ENCODE results near the gene HSPG2.
"Not testable (repeated sequence)": the region's sequence is repeated elsewhere in the genome, so short reads cannot be mapped to it uniquely, and the experiment has no call there.

Gene HSPG2

DNA sequence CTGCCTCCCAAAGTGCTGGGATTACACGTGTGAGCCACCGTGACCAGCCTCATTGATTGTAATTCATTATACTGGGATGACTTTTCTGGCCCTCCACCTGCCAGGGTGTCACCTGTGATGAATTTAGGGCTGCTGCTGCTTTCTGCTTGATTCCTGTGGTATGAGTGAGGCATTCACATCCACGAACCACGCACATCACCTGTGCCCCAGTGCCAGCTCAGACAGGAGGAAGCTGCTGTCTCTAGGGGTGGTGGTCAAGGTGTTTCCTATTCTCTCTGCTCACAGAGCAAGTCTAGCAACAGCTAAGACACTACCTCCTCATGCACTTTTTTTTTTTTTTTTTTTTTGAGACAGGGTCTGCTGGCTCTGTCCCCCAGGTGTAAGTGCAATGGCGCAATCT lies 137.4 kb downstream of the HSPG2 start:
- H3K27me3 Mint-ChIP-seq (ENCODE audit: low read depth), result no peaks in the 10 kb centered on the region
- no peak for DNase-seq (ENCODE audit: low spot score)
- no peaks in the 10 kb centered on the region for H3K36me3 Mint-ChIP-seq (ENCODE audit: low read depth)
- no peak overlapping the region for H3K4me3 Mint-ChIP-seq
- H3K27ac Mint-ChIP-seq, result no peak overlapping the region
- peaks cover 6% of the 10 kb centered on the region for H3K9me3 Mint-ChIP-seq
- H3K4me1 Mint-ChIP-seq (ENCODE audit: low read depth), result no peaks in the 10 kb centered on the region

DNA sequence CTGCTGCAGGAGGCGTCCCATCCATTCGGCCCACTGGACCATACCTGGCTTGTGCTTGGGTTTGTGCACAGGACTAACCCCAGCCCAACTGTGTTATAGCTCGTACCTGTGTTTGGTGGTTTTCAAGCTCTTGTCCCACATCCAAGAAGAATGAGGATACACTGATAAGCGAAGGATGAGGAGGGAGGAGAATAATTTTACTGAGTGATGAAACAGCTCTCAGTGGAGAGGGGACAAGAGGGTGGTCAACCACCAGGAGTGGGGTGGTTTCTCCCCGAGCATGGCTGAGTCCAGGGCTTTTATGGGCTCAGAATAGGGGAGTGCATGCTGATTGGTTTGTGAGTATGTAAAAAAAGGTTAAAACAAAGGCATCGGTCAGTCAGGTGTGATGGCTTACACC lies 142.0 kb downstream of the HSPG2 start:
- Mint-ChIP-seq H3K36me3 (ENCODE audit: low read depth) (no peaks in the 10 kb centered on the region), H3K27ac (no peak overlapping the region), H3K4me1 (ENCODE audit: low read depth) (peaks cover 8% of the 10 kb centered on the region), H3K4me3 (no peak overlapping the region), H3K27me3 (ENCODE audit: low read depth) (no peaks in the 10 kb centered on the region), H3K9me3 (peaks cover 9% of the 10 kb centered on the region)
- no peak for DNase-seq (ENCODE audit: low spot score)

DNA sequence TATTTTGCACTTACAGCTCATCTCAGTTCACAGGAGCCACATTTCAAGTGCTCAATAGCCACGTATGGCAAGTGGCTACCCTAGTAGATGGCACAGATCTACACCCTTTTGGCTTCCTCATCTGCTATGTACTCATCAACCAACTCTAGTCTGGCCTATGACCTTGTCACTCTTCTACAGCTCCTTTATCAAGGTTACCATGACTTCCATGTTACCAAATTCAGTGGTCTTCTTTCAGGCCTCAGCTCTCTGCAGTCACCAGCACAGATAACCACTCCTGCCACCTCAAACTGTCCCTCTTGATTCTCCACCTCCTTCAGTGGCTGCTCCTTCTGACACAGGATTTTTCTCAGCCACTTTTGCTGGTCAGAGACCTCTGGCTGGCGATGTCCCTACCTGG lies 142.5 kb downstream of the HSPG2 start:
- Mint-ChIP-seq H3K9me3 (peaks cover 9% of the 10 kb centered on the region), H3K27ac (no peak overlapping the region), H3K4me3 (no peak overlapping the region), H3K27me3 (ENCODE audit: low read depth) (no peaks in the 10 kb centered on the region), H3K36me3 (ENCODE audit: low read depth) (no peaks in the 10 kb centered on the region), H3K4me1 (ENCODE audit: low read depth) (peaks cover 8% of the 10 kb centered on the region)
- DNase-seq (ENCODE audit: low spot score), result no peak

DNA sequence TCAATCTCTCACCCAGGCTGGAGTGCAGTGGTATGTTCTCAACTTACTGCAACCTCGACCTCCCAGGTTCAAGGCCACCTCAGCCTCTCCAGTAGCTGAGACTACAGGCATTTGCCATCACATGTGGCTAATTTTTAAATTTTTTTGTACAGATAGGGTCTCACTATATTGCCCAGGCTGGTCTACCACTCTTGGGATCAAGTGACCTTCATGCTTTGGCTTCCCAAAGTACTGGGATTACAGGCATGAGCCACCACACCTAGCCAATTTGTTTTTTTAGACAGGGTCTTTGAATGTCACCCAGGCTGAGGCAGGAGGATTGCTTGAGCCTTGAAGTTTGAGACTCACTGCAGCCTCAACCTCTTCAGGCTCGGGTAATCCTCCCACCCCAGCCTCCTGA lies 144.0 kb downstream of the HSPG2 start:
- H3K4me3 Mint-ChIP-seq, result no peak overlapping the region
- no peak overlapping the region for H3K27ac Mint-ChIP-seq
- peaks cover 2% of the 10 kb centered on the region for H3K27me3 Mint-ChIP-seq (ENCODE audit: low read depth)
- H3K4me1 Mint-ChIP-seq (ENCODE audit: low read depth), result peaks cover 8% of the 10 kb centered on the region
- peaks cover 9% of the 10 kb centered on the region for H3K9me3 Mint-ChIP-seq
- DNase-seq (ENCODE audit: low spot score), result no peak
- no peaks in the 10 kb centered on the region for H3K36me3 Mint-ChIP-seq (ENCODE audit: low read depth)

DNA sequence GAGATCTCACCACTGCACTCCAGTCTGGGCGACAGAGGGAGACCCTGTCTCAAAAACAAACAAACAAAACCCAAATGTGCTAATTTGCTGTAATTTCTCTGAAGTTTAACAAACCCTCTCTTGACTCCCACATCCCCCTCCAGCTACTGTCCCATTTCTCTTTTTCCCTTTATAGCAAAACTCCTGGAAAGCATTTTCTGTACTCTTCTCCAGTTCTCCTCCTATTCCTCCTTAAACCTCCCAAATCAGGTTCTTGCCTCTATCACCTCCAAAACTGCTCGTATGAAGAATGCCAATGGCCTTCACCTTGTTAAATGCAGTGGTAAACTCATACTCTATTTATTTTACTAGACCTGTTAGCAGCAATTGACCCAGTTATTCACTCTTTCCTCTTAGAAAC lies 150.5 kb downstream of the HSPG2 start:
- no peak for DNase-seq (ENCODE audit: low spot score)
- Mint-ChIP-seq H3K9me3 (no peaks in the 10 kb centered on the region), H3K27ac (no peak overlapping the region), H3K4me3 (no peak overlapping the region), H3K36me3 (ENCODE audit: low read depth) (no peaks in the 10 kb centered on the region), H3K4me1 (ENCODE audit: low read depth) (peaks cover 11% of the 10 kb centered on the region), H3K27me3 (ENCODE audit: low read depth) (peaks cover 2% of the 10 kb centered on the region)

DNA sequence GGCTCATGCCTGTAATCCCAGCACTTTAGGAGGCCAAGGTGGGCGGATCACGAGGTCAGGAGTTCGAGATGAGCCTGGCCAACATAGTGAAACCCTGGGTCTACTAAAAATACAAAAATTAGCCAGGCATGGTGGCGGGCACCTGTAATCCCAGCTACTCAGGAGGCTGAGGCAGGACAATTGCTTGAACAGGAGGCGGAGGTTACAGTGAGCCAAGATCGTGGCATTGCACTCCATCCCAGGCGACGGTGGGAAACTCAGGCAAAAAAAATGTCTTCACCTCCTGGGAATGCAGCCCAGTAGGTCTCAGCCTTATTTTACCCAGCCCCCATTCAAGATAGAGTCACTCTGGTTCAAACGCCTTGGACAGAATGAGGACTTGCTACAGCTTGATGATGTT lies 151.3 kb downstream of the HSPG2 start:
- H3K9me3 Mint-ChIP-seq; DNase-seq (ENCODE audit: low spot score); H3K36me3 Mint-ChIP-seq (ENCODE audit: low read depth); H3K27ac Mint-ChIP-seq; H3K27me3 Mint-ChIP-seq (ENCODE audit: low read depth); H3K4me3 Mint-ChIP-seq: not testable (repeated sequence)
- peaks cover 11% of the 10 kb centered on the region for H3K4me1 Mint-ChIP-seq (ENCODE audit: low read depth)

DNA sequence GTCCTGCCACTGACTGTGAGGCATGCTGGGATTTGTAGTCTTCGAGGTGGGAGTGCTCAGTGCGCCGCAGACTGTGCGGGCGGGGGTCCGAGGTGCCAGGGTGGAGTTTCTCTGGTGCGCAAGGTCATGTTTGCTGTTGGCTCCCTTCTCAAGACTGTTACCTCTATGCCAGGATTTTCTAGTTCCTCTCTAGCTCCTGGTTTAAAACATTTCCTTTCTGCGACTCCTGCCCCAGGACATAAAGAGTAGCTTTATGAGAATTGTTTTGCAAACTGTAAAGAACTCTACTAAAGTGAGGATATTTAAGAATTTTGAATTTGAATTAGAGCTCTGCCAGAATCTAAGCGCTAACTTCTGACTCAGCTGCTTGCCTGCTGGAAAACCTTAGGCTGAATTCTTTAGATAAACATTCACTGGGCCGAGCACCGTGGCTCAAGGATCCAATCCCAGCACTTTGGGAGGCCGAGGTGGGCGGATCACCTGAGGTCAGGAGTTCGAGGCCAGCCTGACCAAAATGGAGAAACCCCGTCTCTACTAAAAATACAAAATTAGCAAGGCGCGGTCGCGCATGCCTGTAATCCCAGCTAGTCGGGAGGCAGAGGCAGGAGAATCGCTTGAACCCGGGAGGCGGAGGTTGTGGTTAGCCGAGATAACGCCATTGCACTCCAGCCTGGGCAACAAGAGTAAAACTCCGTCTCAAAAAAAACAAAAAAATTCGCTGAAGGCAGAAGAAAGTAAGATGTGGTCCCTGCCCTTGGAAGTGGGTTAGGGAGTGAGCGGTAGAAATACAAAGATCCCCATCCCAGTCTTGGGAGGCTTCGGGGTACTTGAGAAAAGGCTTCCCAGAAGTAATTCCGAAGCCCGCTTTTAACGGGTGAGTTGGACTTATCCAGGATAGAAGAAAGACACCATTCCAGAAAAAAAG lies 153.2 kb downstream of the HSPG2 start:
- no peak for DNase-seq (ENCODE audit: low spot score)
- Mint-ChIP-seq H3K4me1 (ENCODE audit: low read depth) (peaks cover 22% of the 10 kb centered on the region), H3K36me3 (ENCODE audit: low read depth) (peaks cover 7% of the 10 kb centered on the region)

DNA sequence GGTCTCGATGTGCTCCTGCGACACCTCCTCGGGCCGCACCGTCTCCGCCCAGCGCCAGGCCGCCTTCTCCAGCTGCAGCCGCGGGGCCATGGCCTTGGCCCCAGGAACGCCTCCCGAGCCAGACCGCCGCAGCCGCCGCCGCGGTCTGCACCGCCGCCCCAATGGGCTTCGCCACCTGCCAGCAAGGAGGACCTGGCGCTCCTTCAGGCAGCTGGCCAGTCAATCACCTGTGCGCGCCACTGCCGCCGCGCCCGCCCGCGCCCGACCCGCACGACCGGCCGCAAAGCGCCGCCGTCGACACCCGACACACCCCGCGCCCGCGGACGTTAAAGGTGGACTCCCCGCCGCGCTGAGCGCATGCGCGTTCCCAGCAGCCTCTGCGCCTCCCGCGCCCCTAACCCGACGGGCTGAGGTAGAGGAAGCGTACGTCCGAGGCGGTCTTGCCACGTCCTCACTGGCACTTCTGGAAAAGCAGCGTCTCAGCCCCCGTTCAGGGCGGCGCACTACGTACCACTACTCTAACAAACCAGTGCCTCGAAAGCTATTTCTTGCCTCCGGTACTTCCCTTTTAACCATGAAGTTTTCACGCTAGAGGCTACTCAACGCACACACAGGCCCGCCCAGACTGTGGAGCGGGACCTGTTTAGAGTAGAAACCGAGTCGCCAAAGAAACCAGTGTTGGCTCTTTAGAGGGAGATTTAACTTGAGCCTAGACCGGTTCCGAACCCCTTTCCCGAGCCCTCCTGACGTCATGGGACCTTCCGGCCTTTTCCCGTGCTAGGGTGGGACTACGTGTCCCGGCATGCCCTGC lies 154.0 kb downstream of the HSPG2 start, which contains the start of gene USP48:
USP48 (minus strand) TSS at position 282 of the 811 bp plus-strand sequence; CDS start at position 90, 192 bp downstream.
- H3K4me3 Mint-ChIP-seq, result peak within 1 kb of the TSS; percentile 91
- H3K27ac Mint-ChIP-seq, result peak within 1 kb of the TSS; percentile 100
- H3K36me3 Mint-ChIP-seq (ENCODE audit: low read depth), result peaks cover 10% of the 10 kb centered on the region
- H3K9me3 Mint-ChIP-seq, result no peaks in the 10 kb centered on the region
- H3K4me1 Mint-ChIP-seq (ENCODE audit: low read depth), result peaks cover 26% of the 10 kb centered on the region
- H3K27me3 Mint-ChIP-seq (ENCODE audit: low read depth), result no peaks in the 10 kb centered on the region
- peak; percentile 98 for DNase-seq (ENCODE audit: low spot score)

More for the DNA sequence above, 153.2 kb downstream of the HSPG2 start:
- peak overlapping the region; percentile 100 for H3K27ac Mint-ChIP-seq
- peak overlapping the region; percentile 91 for H3K4me3 Mint-ChIP-seq
- no peaks in the 10 kb centered on the region for H3K9me3 Mint-ChIP-seq
- peaks cover 2% of the 10 kb centered on the region for H3K27me3 Mint-ChIP-seq (ENCODE audit: low read depth)

DNA sequence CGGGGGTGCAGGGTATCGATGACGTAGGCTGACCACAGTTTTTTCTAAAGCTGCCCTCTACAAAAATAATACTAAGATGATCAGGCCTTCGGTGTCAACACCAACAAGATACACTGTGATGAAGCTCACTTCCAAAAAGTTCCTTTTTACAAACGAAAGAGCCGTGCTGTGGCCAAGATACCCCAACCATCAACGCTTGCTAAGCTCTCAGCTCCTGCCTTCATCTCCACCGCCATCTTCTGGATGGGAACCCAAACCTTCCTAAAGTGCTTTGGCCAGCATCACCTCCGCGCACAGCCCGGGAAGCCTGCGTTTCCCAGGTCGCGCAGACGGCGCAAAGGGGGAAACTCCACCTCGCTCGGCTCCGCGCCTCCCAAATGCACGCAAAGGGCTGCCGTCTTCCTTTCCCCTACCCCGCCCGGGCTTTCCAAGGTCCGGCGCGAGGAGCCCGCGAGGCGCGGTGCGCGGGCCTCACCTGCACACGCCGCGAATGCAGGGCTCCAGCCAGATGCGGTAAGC lies 154.7 kb downstream of the HSPG2 start:
- Mint-ChIP-seq H3K36me3 (ENCODE audit: low read depth) (peaks cover 14% of the 10 kb centered on the region), H3K9me3 (no peaks in the 10 kb centered on the region), H3K27ac (peak overlapping the region; percentile 91), H3K4me1 (ENCODE audit: low read depth) (peaks cover 29% of the 10 kb centered on the region), H3K27me3 (ENCODE audit: low read depth) (no peaks in the 10 kb centered on the region), H3K4me3 (peak overlapping the region; percentile 91)
- peak; percentile 54 for DNase-seq (ENCODE audit: low spot score)

DNA sequence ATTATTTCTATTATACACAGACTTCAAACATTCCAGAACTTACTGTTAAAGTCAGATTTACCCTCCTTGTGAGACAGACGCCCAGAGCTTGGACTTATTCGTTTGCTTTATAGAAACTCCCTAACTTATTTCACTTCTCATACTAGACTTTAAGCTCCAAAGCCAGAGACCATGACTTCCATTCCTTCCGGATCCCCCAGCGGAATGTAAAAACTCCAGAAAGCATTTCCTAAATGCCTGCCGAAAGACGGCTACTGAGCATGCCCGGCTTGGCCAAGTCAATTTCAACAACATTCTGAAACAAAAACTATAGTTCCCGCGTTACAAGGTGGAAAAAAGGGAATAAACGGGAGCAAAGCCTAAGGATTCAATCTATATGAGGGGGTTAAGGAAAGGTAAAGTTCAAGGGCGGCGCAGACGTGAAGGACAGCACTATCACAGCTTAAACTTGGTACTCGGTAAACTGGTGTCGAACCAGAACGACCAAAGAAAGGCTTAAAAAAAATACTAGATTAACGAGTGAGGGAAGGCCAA lies 155.2 kb downstream of the HSPG2 start:
- H3K4me1 Mint-ChIP-seq (ENCODE audit: low read depth), result peaks cover 31% of the 10 kb centered on the region
- no peaks in the 10 kb centered on the region for H3K27me3 Mint-ChIP-seq (ENCODE audit: low read depth)
- H3K4me3 Mint-ChIP-seq, result peak overlapping the region; percentile 91
- peak overlapping the region; percentile 91 for H3K27ac Mint-ChIP-seq
- peaks cover 17% of the 10 kb centered on the region for H3K36me3 Mint-ChIP-seq (ENCODE audit: low read depth)
- DNase-seq (ENCODE audit: low spot score), result no peak
- H3K9me3 Mint-ChIP-seq, result no peaks in the 10 kb centered on the region

DNA sequence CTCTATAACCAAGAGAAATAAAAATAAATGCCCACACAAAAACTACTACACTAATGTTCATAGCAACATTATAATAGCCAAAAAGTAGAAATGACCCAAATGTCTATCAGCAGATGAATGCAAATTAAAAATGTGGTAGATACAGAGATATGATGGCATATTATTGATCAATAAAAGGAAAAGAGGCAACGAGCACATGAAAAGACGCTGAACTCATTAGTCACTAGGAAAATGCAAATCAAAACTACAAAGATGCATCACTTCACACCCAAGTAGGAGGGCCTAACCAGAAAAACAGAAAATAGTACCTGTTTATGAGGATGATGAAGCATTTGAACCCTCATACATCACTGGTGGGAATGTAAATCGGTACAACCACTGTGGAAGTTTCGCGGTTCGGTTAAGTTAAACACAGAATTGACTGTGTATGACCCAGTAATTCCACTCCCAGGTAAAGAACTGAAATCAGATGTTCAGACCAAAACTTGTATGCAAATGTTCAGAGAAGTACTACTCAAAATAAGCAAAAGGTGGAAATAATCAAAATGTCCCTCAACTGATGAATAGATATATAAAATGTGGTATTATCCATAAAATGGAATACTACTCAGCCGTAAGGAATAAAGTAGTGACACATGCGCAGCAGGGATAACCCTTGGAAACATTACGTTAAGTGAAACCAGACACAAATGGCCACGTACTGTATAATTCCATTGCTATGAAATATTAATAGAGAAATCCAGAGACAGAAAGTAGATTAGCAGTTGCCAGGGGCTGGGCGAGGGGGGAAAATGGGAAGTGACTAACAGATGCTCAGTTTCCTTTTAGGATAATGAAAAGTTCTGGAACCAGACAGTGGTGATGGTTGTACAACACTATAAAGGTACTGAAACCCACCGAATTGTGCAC lies 157.2 kb downstream of the HSPG2 start:
- Mint-ChIP-seq H3K4me1 (ENCODE audit: low read depth) (peaks cover 43% of the 10 kb centered on the region), H3K27me3 (ENCODE audit: low read depth) (no peaks in the 10 kb centered on the region), H3K4me3 (peak overlapping the region; percentile 73), H3K9me3 (no peaks in the 10 kb centered on the region), H3K27ac (peak overlapping the region; percentile 80), H3K36me3 (ENCODE audit: low read depth) (peaks cover 27% of the 10 kb centered on the region)
- DNase-seq (ENCODE audit: low spot score), result peak; percentile 74

DNA sequence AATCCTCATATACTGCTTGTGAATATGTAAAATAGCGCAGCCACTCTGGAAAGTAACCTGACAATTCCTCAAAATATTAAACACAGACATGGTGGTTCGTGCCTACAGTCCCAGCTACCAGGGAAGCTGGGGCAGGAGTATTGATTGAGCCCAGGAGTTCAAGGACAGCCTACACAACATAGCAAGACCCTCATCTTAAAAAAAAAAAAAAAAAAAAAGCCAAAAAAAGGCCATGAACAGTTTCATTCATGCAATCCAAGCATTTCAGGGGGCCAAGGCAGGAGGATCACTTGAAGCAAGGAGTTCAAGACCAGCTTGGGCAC lies 158.7 kb downstream of the HSPG2 start:
- Mint-ChIP-seq H3K4me1 (ENCODE audit: low read depth) (peaks cover 42% of the 10 kb centered on the region), H3K4me3 (no peak overlapping the region), H3K27me3 (ENCODE audit: low read depth) (no peaks in the 10 kb centered on the region), H3K27ac (no peak overlapping the region), H3K9me3 (no peaks in the 10 kb centered on the region), H3K36me3 (ENCODE audit: low read depth) (peaks cover 28% of the 10 kb centered on the region)
- DNase-seq (ENCODE audit: low spot score), result no peak

DNA sequence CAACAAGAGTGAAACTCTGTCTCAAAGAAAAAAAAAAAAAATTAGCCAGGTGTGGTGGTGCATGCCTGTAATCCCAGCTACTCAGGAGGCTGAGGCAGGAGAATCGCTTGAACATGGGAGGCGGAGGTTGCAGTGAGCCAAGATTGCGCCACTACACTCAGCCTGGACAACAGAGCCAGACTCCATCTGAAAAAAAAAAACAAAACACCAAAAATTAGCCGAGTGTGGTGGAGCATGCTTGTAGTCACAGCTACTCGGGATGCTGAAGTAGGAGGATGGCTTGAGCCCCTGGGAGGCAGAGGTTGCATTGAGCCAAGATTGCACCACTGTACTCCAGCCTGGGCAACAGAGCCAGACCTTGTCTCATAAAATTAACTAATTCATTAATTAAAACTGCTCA lies 160.2 kb downstream of the HSPG2 start:
- not testable (repeated sequence) for DNase-seq (ENCODE audit: low spot score); H3K4me3 Mint-ChIP-seq; H3K9me3 Mint-ChIP-seq; H3K27ac Mint-ChIP-seq; H3K27me3 Mint-ChIP-seq (ENCODE audit: low read depth)
- H3K4me1 Mint-ChIP-seq (ENCODE audit: low read depth), result peaks cover 44% of the 10 kb centered on the region
- peaks cover 31% of the 10 kb centered on the region for H3K36me3 Mint-ChIP-seq (ENCODE audit: low read depth)
